ENCODE results near the gene PRKAR1A.
"Not testable (repeated sequence)": the region's sequence is repeated elsewhere in the genome, so short reads cannot be mapped to it uniquely, and the experiment has no call there.

Gene PRKAR1A

DNA sequence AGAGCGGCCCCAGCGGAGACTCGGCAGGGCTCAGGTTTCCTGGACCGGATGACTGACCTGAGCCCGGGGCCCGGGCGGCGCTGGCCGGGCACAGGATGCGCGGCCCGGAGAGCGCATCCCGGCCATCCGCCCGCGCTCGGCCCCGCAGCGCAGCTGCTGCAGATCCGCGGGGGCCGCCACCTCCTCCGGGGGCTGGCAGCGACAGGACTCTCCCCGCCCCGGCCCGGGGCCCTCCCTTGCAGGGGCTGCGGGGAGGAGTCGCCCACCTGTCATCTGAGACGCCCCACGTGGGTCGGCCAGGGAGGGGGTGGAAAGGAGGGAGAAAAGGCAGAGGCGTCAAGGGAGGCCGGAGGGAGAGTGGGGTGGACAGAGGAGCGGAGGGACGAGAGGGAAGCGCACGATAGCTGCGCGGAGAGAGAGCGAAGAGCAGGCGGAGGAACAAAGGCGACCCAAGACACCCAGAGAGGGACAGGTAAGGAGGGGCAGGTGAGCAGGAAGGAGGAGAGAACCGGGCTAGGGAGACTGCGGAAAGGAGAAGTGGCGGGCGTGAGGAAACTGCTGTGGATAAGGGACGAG is 471 bp upstream of the PRKAR1A start:
- peak; percentile 44 for DNase-seq

DNA sequence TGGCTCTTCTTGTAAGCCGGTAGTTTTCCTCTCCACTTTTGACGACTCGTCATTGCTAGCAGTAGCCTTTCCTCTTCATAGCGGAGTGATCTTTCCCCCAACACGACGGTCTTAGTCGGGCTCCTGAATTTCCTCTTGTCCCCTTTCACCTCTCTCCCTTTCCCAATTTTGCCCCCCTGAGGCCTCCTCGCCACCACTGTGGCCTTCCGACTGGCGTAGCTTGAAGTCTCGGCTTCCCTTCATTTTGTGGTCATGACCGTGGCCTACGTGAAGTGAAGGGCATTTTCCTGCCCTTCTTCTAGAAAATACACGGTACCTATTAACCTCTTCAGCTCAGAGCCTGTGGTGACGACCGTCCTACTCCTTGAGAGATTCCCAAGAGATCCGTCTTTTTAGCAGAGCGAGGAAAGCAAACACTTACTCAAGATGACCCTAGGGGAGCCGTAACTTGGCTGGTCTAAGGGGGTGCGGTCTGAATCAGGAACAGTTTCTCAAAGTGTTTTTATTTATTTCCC is 787 bp downstream of the PRKAR1A start:
- no peak for DNase-seq

DNA sequence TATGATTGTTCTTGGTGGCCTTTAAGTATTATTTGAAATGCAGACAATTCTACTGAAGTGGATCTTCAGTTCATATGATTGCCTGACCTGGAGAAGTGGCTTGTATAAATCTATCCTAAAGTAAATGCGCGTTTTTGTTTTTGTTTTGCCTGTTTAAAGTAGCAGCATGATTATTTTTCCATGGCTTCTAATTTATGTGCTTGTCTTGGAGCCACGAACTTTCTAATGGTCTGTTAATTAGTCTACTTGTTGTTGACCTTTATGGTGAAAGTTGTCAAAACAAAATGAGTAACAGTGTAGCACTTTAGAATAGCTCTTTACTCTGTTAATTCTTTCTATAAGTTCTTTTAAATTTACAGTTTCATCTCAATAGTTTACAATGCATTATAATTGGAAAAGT is 1.7 kb downstream of the PRKAR1A start:
- DNase-seq = no peak

DNA sequence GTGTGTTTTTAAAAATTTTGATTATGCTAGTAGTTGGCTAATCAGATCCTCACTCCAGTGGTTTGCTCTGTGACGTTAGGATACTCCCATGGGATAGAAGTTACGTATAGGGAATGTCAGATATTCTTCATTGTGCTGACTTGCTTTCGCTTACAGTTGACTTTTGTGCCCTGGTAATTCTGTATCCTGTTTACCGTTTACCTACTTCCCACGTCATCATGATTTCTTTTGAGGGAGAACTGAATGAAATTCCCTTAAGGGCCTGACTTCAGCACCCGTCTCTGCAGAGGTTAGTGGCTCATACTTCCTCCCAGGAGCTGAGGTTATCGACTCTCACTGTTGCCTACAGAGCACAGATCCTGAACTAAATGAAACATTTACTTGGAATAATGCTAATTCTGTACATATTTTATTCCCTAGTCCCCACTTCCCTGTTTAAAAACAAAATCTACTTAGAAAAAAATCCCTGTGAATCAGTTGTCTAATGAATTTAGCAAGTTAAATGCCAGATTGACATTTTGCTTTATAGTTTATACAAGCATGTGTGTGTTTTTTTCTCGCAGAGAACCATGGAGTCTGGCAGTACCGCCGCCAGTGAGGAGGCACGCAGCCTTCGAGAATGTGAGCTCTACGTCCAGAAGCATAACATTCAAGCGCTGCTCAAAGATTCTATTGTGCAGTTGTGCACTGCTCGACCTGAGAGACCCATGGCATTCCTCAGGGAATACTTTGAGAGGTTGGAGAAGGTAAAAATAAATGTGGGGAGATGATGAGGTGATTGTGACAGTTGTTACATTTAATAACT is 2.8 kb downstream of the PRKAR1A start:
- DNase-seq = peak; percentile 9

DNA sequence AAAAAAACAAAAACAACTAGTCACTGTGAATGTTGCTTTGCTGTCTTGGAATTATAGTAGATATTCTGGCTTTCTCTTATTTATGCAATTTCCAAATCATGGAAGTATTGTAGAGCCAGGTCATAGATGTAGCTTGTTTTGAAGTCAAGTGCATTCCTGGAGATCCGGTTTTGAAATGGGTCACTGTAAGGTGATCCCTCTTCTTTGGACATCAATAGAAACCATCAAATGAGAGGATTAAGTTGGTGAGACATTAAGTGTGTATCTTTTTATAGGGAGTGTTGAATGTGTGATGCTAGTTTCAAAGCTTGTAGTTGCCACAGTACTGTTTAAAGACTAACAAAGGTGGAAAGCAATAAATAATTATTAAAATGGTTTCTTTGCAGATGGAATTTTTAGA is 4.5 kb downstream of the PRKAR1A start:
- no peak for DNase-seq

DNA sequence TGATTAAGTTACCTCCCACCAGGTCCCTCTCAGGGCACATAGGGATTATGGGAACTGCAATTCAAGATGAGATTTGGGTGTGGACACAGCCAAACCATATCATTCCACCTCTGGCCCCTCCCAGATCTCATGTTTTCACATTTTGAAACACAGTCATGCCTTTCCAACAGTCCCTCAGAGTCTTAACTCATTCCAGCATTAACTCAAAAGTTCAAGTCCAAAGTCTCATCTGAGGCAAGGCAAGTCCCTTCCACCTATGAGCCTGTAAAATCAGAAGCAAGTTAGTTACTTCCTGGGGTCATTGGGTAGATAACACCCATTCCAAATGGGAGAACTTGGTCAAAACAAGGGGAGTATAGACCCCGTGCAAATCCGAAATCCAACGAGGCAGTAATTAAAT is 5.4 kb downstream of the PRKAR1A start:
- DNase-seq = not testable (repeated sequence)

DNA sequence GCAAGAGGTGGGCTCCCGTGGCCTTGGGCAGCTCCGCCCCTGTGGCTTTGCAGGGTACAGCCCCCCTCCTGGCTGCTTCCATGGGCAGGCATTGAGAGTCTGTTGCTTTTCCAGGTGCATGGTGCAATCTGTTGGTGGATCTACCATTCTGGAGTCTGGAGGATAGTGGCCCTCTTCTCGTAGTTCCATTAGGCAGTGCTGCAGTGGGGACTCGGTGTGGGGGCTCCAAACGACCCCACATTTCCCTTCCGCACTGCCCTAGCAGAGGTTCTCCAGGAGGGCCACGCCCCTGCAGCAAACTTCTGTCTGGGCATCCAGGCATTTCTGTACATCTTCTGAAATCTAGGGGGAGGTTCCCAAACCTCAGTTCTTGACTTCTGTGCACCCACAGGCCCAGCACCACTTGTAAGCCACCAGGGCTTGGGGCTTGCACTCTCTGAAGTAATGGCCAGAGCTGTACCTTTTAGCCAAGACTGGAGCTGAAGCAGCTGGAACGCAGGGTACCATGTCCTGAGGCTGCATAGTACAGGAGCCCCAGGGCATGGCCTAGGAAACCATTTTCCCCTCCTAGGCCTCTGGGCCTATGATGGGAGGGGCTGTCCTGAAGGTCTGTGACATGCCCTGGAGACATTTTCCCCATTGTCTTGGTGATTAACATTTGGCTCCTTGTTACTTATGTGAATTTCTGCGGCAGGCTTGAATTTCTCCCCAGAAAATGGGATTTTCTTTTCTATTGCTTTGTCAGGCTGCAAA is 6.0 kb downstream of the PRKAR1A start:
- DNase-seq = no peak

DNA sequence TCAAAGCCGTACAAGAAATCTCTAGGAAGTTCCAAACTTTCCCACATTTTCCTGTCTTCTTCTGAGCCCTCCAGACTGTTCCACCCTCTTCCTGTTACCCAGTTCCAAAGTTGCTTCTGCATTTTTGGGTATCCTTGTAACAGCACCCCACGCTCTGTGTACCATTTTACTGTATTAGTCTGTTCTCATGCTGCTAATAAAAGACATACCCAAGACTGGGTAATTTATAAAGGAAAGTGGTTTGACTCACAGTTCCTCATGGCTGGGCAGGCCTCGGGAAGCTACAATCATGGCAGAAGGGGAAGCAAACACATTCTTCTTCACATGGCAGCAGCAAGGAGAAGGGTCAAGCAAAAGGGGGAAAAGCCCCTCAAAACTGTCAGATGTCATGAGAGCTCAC is 6.8 kb downstream of the PRKAR1A start:
- not testable (repeated sequence) for DNase-seq

DNA sequence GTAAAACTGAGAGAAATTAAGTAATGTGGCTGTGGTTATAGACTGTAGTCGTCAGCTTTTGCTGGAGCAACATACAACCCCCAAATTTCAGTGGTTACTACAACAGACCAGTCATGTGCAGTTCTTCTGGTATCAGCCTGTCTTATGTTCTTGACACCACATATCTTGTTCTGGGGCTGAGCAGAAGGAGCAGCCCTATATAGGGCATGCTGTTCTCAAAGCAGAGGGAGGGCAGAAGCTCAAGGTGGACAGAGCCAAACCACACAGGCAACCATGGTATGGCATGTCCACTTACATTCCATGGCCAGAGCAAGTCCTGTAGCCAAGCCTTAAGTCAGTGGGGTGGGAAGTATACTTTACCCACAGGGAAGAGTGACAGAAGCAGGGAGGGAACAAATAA is 7.7 kb downstream of the PRKAR1A start:
- DNase-seq = no peak

DNA sequence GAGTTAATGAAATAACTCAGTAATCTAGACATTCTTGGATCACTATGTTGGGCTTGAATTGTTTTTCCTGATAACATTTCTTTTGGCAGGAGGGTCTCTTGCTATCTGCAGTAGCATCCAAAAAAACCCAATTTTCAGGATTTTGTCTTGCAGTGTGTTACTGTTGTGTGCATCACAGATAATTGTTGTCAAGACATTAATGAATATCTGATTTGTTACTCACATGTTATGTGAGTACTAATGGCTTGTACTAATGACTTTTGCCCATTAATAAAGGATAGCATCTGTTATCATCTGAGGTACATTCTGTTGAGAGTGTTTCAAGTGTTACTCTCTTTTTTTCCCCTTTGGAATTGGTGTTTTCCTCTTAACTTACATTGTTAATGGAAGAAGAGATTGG is 10.0 kb downstream of the PRKAR1A start:
- DNase-seq = no peak

DNA sequence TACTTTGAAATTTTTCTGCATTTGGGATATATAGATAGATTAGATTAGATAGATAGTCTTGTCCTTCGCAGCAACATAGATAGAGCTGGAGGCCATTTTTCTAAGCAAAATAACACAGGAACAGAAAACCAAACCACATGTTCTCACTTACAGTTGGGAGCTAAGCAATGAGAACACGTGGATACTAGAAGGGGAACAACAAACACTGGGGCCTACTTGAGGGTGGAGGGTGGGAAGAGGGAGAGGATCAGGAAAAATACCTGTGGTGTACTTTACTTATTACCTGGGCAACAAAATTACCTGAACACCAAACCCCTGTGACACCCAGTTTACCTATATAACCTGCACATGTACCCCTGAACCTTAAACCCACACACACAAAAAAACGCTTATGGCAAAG is 14.3 kb downstream of the PRKAR1A start:
- no peak for DNase-seq

DNA sequence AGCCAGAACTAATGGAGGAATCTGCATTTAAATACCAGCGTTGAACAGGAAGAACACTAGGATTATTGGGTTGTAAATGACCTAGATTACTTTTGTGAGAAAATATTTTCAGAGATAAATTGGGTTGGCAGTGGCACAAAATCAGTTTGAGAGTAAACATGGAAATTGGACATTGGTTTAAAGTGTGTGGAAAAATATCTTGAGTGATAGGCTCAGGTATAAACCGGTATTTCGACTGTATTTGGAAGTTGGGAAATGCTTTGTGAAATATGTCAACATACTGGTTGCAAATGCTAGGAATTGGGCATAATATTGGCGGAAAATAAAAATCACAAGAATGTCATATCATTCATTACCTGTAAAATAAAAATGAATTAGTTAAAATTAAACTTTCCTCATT is 15.1 kb downstream of the PRKAR1A start:
- DNase-seq = no peak

DNA sequence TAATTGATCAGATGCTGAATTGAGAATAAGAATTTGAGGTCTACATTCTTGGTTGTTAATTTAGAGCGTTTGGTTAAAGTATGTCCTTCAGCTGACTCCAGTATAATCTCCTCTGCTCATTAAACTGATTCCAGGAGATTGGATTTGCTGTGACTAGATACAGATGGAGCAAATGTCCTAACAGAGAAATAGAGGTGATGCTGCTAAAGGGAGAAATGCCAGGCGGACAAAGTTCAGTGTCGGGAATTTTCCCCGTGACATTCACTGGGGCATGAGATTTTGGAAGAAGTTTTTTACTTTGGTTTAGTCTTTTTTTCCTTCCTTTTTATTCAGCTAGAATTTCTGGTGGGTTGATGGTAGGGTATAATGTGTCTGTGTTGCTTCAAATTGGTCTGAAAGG is 19.0 kb downstream of the PRKAR1A start:
- no peak for DNase-seq

DNA sequence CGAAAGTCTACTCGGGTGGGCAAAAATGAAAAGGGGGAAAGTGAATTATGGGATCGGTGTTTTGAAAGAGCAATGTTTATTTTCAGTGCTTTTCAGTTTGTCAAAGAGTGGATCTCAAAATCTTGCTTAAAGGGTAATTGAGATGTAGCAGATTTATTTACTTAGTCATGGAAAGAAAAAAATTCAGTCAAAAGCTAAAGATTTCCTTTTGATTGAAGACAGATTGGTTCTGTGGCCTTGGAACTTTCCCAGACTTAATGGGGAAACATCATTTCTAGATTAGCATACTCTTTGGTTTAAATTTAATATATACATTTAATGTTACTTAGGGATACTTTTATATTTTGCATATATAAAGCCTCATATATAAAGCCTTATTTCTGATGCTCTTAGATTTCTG is 20.6 kb downstream of the PRKAR1A start:
- no peak for DNase-seq

DNA sequence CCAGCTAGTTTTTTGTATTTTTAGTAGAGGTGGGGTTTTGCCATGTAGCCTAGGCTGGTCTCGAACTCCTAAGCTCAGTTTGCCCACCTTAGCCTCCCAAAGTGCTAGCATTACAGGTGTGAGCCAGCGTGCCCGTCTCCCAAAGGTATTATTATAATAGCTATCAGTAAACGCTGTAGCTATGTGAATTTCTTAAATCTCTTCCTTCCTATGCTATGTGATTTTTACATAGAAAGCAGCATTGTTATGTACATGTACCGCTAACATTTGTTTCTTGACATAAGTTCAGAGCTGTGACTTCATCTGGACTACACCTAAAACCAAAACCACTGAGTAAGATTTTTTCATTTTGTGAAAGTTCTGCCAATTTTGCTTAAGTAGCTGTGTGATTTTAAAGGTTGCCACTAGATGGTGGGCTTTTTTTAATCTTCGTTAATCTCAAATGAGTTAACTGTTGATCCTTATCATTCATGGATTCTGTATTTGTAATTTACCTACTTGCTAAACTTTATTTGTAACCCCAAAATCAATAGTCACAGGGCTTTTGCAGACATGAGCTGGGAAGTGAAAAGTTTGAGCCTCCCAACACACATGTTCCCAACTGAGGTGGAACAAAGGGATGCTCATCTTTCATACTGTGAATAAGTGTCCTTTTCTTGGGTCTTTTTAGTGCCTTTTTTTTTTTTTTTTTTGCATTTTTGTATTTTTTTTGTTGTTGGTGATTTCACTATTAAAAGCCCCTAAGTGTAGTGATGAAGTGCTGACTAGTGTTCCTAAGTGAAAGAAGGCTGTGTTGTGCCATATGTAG is 21.9 kb downstream of the PRKAR1A start:
- no peak for DNase-seq

DNA sequence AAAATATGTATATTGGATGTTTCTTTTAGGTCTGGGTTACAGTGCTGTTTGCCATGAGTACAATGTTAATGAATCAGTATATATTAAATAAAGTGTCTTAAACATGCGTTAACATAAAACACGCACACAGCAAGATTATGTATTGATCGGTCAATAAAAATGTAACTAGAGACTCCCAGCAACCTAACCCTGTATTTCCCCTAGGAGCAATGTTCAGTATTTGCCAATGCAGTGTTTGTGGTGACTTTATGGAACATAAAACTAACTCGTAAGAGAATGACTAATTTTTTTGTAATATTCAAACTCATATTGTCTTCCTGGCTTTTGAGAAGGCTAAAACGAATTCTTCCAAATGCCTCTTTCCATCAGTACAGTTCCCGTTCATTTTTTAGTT is 22.5 kb downstream of the PRKAR1A start:
- DNase-seq = no peak

DNA sequence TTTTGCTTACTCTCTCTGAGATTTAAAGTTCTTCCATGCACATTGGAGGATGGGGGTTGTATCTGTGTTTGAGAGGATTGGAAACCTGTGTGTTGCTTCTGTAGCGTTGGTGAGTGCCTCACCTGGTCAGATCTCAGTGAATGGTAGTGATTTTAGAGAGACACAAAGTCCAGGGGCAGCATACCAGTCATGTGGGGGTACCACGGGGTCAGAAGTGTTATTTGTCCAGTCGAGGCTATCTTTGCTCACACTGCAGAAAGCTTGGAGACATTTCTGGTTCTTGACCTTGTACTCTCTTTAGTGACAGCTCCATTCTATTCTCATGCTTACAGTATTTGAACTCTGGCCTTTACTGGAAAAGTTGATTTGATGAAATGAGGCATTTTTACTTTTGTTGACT is 23.7 kb downstream of the PRKAR1A start:
- no peak for DNase-seq

DNA sequence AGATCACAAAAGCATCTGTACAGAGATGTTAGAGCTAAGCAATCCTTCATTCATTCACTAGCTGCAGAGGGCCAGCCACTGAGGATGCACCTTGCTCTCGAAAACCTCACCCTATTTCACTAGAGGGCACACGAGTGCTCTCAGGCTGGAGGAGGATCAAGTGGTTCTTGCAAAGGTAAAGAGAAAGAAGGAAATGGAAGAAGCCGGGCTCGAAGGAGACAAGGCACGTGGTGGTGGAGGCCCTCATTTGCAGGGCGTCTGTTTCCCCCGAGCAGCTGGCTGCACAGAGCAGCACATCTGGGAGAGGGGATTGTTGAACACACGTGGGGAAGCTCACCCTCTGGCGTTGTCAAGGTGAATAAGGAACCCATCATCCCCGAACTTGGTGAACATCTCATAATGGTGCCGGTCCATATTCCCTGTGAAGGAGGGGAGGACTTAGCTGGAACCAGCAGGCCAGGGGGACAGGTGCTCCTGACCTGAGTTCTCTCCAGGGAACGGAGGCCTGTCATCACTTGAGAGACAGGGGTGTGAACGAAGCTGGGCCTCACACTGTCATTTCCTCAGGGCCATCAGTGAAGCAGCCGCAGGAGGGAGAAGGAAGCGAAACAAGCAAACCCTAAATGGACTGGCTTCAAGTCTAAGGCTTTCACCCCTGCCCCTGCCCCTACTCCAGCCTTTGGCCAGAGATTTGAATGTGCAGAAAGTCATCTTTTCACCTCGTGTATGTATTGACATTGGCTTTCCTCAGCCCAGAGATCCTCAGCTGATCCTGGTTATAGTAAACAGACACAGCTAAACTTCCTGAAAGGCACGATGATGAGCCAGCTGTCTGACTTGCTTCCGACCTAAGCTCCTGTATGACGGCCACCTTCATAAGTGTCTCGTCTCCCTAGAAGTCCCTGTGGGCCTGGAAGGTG is 27.6 kb downstream of the PRKAR1A start:
- no peak for DNase-seq

DNA sequence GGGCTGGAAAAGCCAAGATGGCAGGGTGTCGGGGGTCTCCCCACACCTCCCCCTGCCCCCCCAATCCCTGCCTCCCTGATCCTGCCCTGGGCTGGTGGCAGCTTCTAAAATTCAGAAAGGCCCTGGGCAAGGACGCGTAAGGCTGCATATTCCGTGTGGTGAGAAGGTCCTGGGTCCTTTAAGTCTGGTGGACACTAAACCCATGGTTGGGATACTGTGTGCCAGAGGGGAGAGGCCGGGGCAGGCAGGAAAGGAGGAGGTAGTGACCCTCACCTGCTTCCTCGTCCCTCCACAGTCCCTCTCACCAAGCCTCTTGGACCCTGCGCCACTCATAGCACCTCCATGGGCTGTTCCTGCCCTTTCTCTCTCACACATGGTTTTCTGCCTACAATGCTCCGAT is 28.8 kb downstream of the PRKAR1A start:
- no peak for DNase-seq

DNA sequence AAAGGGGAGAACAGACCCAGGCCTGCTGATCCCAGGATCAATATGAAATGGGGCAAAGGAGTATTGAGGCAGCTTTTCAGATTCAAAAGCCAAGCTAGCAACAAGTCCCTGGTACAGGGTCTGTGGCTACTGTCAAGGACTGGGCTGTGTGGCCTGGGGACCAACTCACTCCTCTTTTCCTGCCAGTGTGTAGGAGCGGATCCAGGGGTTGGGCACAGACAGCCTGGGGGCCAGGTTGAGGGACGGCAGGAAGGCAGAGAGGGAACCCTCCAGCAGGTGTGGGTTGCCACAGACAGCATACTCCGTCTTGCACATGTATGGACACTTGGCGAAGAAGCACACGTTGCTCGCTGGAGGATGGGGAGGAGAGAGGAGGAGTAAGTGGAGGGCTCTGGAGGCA is 29.6 kb downstream of the PRKAR1A start:
- DNase-seq = no peak

DNA sequence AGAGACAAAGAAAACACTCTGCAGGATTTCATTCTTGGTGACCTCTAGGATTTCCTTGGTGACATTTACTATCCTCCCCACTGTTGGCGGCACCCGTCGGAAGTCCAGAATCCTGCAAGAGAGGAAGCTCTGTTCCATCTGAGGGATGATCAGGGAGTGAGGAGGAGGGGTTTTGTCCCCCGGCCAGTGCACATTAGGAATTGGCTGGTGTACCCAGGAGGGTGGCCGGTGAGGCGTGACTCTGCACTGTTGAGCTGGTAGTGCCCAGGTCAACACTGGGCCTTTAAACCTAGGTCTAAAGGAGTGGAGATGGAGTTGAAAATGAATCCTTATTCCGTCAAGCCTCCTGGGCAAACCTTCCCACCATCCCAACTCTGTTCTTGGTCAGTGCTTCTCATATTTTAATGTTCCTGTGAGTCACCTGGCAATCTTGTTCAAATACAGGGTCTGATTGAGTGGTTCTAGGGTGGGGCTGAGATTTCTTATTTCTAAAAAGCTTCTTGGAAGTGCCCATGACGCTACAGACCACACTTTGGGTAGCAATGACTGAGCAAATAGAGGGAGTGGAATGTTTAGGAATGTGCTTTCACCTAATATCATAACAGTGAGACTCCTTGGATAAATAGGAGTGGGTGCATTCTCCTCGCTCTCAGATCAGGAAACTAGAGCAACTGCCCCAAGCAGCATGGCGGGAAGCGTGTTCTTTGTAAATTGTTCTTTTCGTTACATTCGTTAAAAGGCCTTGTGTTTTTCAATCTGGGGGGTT is 30.7 kb downstream of the PRKAR1A start:
- DNase-seq = no peak

Data from amniotic stem cell (primary cell).